ENCODE results near the gene CABLES1.

GRCh38 chr18:23121133-23121532 lies 14.2 kb upstream of the CABLES1 start:
- TF ChIP-seq, protein P1, sequence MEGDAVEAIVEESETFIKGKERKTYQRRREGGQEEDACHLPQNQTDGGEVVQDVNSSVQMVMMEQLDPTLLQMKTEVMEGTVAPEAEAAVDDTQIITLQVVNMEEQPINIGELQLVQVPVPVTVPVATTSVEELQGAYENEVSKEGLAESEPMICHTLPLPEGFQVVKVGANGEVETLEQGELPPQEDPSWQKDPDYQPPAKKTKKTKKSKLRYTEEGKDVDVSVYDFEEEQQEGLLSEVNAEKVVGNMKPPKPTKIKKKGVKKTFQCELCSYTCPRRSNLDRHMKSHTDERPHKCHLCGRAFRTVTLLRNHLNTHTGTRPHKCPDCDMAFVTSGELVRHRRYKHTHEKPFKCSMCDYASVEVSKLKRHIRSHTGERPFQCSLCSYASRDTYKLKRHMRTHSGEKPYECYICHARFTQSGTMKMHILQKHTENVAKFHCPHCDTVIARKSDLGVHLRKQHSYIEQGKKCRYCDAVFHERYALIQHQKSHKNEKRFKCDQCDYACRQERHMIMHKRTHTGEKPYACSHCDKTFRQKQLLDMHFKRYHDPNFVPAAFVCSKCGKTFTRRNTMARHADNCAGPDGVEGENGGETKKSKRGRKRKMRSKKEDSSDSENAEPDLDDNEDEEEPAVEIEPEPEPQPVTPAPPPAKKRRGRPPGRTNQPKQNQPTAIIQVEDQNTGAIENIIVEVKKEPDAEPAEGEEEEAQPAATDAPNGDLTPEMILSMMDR (IDR thresholded peaks at IDR 0.05; ENCODE audit: insufficient read depth, low read length), result no peak
- TF ChIP-seq REST (IDR thresholded peaks at IDR 0.05; ENCODE audit: insufficient replicate concordance, low read depth) (no peak), POLR2AphosphoS5 (IDR thresholded peaks at IDR 0.05; ENCODE audit: low read depth) (no peak)

Data from HL-60 (cell line).